HepG2 (cell line): ENCODE measurements around the gene ATP5F1E. TPM values are rescaled to one million over a fixed set of nuclear protein-coding genes. Genes with fewer than 3 reads are reported as not detected.
A peak's percentile ranks its signal among the peaks of the same experiment; 100 is the strongest.

Experiments used
- ATF2 ChIP-seq: sonication (generic); formaldehyde crosslinking; IDR thresholded peaks from 2 replicates; pipeline ENCODE4 v1.4.0; 2020; ENCODE audit warnings: missing genetic modification reagents
- NFAT5 ChIP-seq: sonication (generic); formaldehyde crosslinking; IDR thresholded peaks from 2 replicates; pipeline ENCODE4 v1.4.0; 2020; ENCODE audit warnings: missing genetic modification reagents
- NKX3-1 ChIP-seq: sonication (generic); formaldehyde crosslinking; IDR thresholded peaks from 2 replicates; pipeline ENCODE4 v1.5.0; 2020; ENCODE audit warnings: missing genetic modification reagents
- PRMT3 ChIP-seq: sonication (generic); formaldehyde crosslinking; IDR thresholded peaks from 2 replicates; pipeline ENCODE4 v1.8.1; 2022; ENCODE audit warnings: low read depth, mild to moderate bottlenecking, moderate library complexity, missing genetic modification reagents, borderline replicate concordance
- ZBTB14 ChIP-seq: sonication (generic); formaldehyde crosslinking; IDR thresholded peaks from 2 replicates; pipeline ENCODE4 v1.4.0; 2020; ENCODE audit warnings: missing genetic modification reagents
- ZBTB38 ChIP-seq: sonication (generic); formaldehyde crosslinking; IDR thresholded peaks from 2 replicates; pipeline ENCODE4 v1.5.1; 2020; ENCODE audit warnings: mild to moderate bottlenecking, missing genetic modification reagents
- ZNF318 ChIP-seq: sonication (generic); formaldehyde crosslinking; IDR thresholded peaks from 2 replicates; pipeline ENCODE4 v1.4.0; 2020; ENCODE audit warnings: mild to moderate bottlenecking, missing genetic modification reagents
- ZNF382 ChIP-seq: sonication (generic); formaldehyde crosslinking; IDR thresholded peaks from 2 replicates; pipeline ENCODE4 v1.5.0; 2020; ENCODE audit warnings: missing genetic modification reagents, mild to moderate bottlenecking, borderline replicate concordance
- ZNF547 ChIP-seq: sonication (generic); formaldehyde crosslinking; IDR thresholded peaks from 2 replicates; pipeline ENCODE4 v1.5.1; 2020; ENCODE audit warnings: mild to moderate bottlenecking, missing genetic modification reagents
- ZNF562 ChIP-seq: sonication (generic); formaldehyde crosslinking; IDR thresholded peaks from 2 replicates; pipeline ENCODE4 v1.8.0; 2022; ENCODE audit warnings: missing genetic modification reagents, borderline replicate concordance
- ZNF577 ChIP-seq: sonication (generic); formaldehyde crosslinking; IDR thresholded peaks from 2 replicates; pipeline ENCODE4 v1.4.0; 2020; ENCODE audit warnings: mild to moderate bottlenecking, low read depth, missing genetic modification reagents, borderline replicate concordance
- ZNF816 ChIP-seq: sonication (generic); formaldehyde crosslinking; IDR thresholded peaks from 2 replicates; pipeline ENCODE4 v1.8.0; 2022; ENCODE audit warnings: missing genetic modification reagents, mild to moderate bottlenecking, borderline replicate concordance
- ZNF879 ChIP-seq: sonication (generic); formaldehyde crosslinking; IDR thresholded peaks from 2 replicates; pipeline ENCODE4 v1.8.1; 2023; ENCODE audit warnings: missing genetic modification reagents
- polyA plus RNA-seq, 8 experiments: library from polyadenylated mRNA; depleted of rRNA in 3 of 8; stranded (reverse) in 7 of 8; unstranded in 1 of 8; fragments of >200 nt; fragmentation: Illumina TruSeq in 4 of 8; extraction: Trizol in 4 of 8; gene quantifications; 2 replicates each; pipeline versions ENCODE4 v1.2.1 to v1.2.3, GENCODE V29; 2011 to 2016; ENCODE audit warnings: low read depth in 4 of 8, missing spikeins in 1 of 8, mixed read lengths in 1 of 8; ENCODE audit not compliant: insufficient read depth in 1 of 8
- total RNA-seq, 5 experiments: library from RNA; depleted of rRNA; stranded (reverse); fragments of >200 nt; fragmentation: Illumina TruSeq; extraction: Trizol; gene quantifications; 2 replicates each; pipeline ENCODE4 v1.2.3, GENCODE V29; 2016; ENCODE audit warnings: low read depth in 1 of 5

ATP5F1E gene
- total and polyA plus RNA-seq, 2 of the 13 experiments (the other 11 are each of a cell fraction or from before 2014, with no cell fraction given): 121 to 134 TPM

GRCh38 chr20:59010321-59010994, 21.7 kb downstream of the ATP5F1E start (continued):
- TF ChIP-seq ZNF318 (CRISPR knock-in tag): no peak
- TF ChIP-seq ATF2: no peak
- peak; percentile 32; the same call in 1 of the 2 replicates for TF ChIP-seq ZNF547 (CRISPR knock-in tag)
- no peak for TF ChIP-seq NFAT5 (CRISPR knock-in tag)
- no peak for TF ChIP-seq ZBTB14 (CRISPR knock-in tag)
- no peak for TF ChIP-seq ZBTB38 (CRISPR knock-in tag)
- TF ChIP-seq ZNF577 (CRISPR knock-in tag): no peak
- no peak for TF ChIP-seq ZNF816 (CRISPR knock-in tag)
- TF ChIP-seq NKX3-1: no peak
- no peak for TF ChIP-seq ZNF879 (CRISPR knock-in tag)
- no peak for TF ChIP-seq PRMT3 (CRISPR knock-in tag)
- TF ChIP-seq ZNF382 (CRISPR knock-in tag): no peak
- TF ChIP-seq ZNF562 (CRISPR knock-in tag): no peak
